HEK293 (cell line): ENCODE data around the gene CDC5L.

ENCODE experiments used
- GFI1B ChIP-seq: fragments of 450-650 bp; formaldehyde crosslinking; IDR thresholded peaks from 2 replicates; pipeline ENCODE4 v1.5.1; 2016; ENCODE audit warnings: missing biosample characterization, missing genetic modification characterization
- HOXC10 ChIP-seq: sonication (generic); formaldehyde crosslinking; IDR thresholded peaks from 2 replicates; pipeline ENCODE4 v1.8.1; 2023; ENCODE audit warnings: mild to moderate bottlenecking, missing genetic modification reagents
- HOXD13 ChIP-seq: sonication (generic); formaldehyde crosslinking; IDR thresholded peaks from 2 replicates; pipeline ENCODE4 v1.8.0; 2022; ENCODE audit warnings: missing genetic modification reagents, borderline replicate concordance
- KLF1 ChIP-seq: fragments of 450-650 bp; formaldehyde crosslinking; IDR thresholded peaks from 2 replicates; pipeline ENCODE4 v1.5.1; 2016; ENCODE audit warnings: missing biosample characterization, missing genetic modification characterization
- KLF7 ChIP-seq: fragments of 450-650 bp; formaldehyde crosslinking; IDR thresholded peaks from 2 replicates; pipeline ENCODE4 v1.5.1; 2016; ENCODE audit warnings: missing biosample characterization, missing genetic modification characterization, borderline replicate concordance
- OSR2 ChIP-seq: fragments of 450-650 bp; formaldehyde crosslinking; IDR thresholded peaks from 2 replicates; pipeline ENCODE4 v1.5.1; 2016; ENCODE audit warnings: missing biosample characterization, missing genetic modification characterization
- SALL2 ChIP-seq: fragments of 450-650 bp; formaldehyde crosslinking; IDR thresholded peaks from 2 replicates; pipeline ENCODE4 v1.5.0; 2017; ENCODE audit warnings: missing biosample characterization, mild to moderate bottlenecking, missing genetic modification characterization, borderline replicate concordance
- YY1 ChIP-seq: fragments of 450-650 bp; formaldehyde crosslinking; IDR thresholded peaks from 2 replicates; pipeline ENCODE4 v1.5.1; 2018; ENCODE audit warnings: missing biosample characterization, missing genetic modification characterization
- ZBTB1 ChIP-seq: fragments of 450-650 bp; formaldehyde crosslinking; IDR thresholded peaks from 2 replicates; pipeline ENCODE4 v1.5.1; 2016; ENCODE audit warnings: missing biosample characterization, missing genetic modification characterization
- ZBTB21 ChIP-seq: fragments of 450-650 bp; formaldehyde crosslinking; IDR thresholded peaks from 2 replicates; pipeline ENCODE4 v1.5.1; 2017; ENCODE audit warnings: missing biosample characterization, missing genetic modification characterization
- ZFP69B ChIP-seq: fragments of 450-650 bp; formaldehyde crosslinking; IDR thresholded peaks from 2 replicates; pipeline ENCODE4 v1.5.1; 2016; ENCODE audit warnings: missing biosample characterization, missing genetic modification characterization
- ZNF175 ChIP-seq: fragments of 450-650 bp; formaldehyde crosslinking; IDR thresholded peaks from 2 replicates; pipeline ENCODE4 v1.5.1; 2016; ENCODE audit warnings: missing biosample characterization, missing genetic modification characterization
- ZNF24 ChIP-seq: fragments of 450-650 bp; formaldehyde crosslinking; IDR thresholded peaks from 2 replicates; pipeline ENCODE4 v1.5.1; 2016; ENCODE audit warnings: missing biosample characterization, missing genetic modification characterization
- ZNF274 ChIP-seq, 2 experiments: fragments of 200-500 bp in 1 of 2; fragments of 450-650 bp in 1 of 2; sonication (Bioruptor generic) in 1 of 2; formaldehyde crosslinking in 1 of 2; IDR thresholded peaks; 2 replicates each; pipeline versions ENCODE4 v1.5.1 to v1.6.1; 2014 to 2016; ENCODE audit warnings: borderline replicate concordance in 1 of 2, inconsistent platforms in 1 of 2, low read length in 1 of 2, missing biosample characterization in 1 of 2, missing genetic modification characterization in 1 of 2
- ZNF341 ChIP-seq: fragments of 450-650 bp; formaldehyde crosslinking; IDR thresholded peaks from 2 replicates; pipeline ENCODE4; 2016; ENCODE audit warnings: low read depth, missing biosample characterization, missing genetic modification characterization
- ZNF37A ChIP-seq: fragments of 450-650 bp; IDR thresholded peaks from 2 replicates; pipeline ENCODE4 v1.5.1; 2018; ENCODE audit warnings: missing biosample characterization, missing genetic modification characterization
- ZNF391 ChIP-seq: fragments of 450-650 bp; formaldehyde crosslinking; IDR thresholded peaks from 2 replicates; pipeline ENCODE4 v1.5.1; 2016; ENCODE audit warnings: low read depth, missing biosample characterization, missing genetic modification characterization, borderline replicate concordance
- ZNF416 ChIP-seq: fragments of 450-650 bp; formaldehyde crosslinking; IDR thresholded peaks from 2 replicates; pipeline ENCODE4 v1.5.1; 2016; ENCODE audit warnings: missing biosample characterization, missing genetic modification characterization
- ZNF433 ChIP-seq: fragments of 450-650 bp; formaldehyde crosslinking; IDR thresholded peaks from 2 replicates; pipeline ENCODE4 v1.5.1; 2016; ENCODE audit warnings: missing biosample characterization, missing genetic modification characterization, low read depth
- ZNF510 ChIP-seq: fragments of 450-650 bp; formaldehyde crosslinking; IDR thresholded peaks from 2 replicates; pipeline ENCODE4 v1.5.1; 2018; ENCODE audit warnings: mild to moderate bottlenecking, missing genetic modification characterization, missing biosample characterization; ENCODE audit not compliant: insufficient replicate concordance
- ZNF544 ChIP-seq: fragments of 450-650 bp; formaldehyde crosslinking; IDR thresholded peaks from 2 replicates; pipeline ENCODE4 v1.5.0; 2017; ENCODE audit warnings: missing biosample characterization, missing genetic modification characterization
- ZNF549 ChIP-seq: fragments of 450-650 bp; IDR thresholded peaks from 2 replicates; pipeline ENCODE4 v1.5.1; 2018; ENCODE audit warnings: missing biosample characterization, missing genetic modification characterization, mild to moderate bottlenecking, inconsistent platforms, moderate library complexity
- ZNF585B ChIP-seq: fragments of 450-650 bp; formaldehyde crosslinking; IDR thresholded peaks from 2 replicates; pipeline ENCODE4 v1.5.1; 2016; ENCODE audit warnings: missing biosample characterization, missing genetic modification characterization
- ZNF600 ChIP-seq: fragments of 450-650 bp; formaldehyde crosslinking; IDR thresholded peaks from 2 replicates; pipeline ENCODE4 v1.5.1; 2016; ENCODE audit warnings: missing biosample characterization, missing genetic modification characterization
- ZNF623 ChIP-seq: fragments of 450-650 bp; formaldehyde crosslinking; IDR thresholded peaks from 2 replicates; pipeline ENCODE4 v1.5.1; 2016; ENCODE audit warnings: missing biosample characterization, missing genetic modification characterization
- ZNF624 ChIP-seq: fragments of 450-650 bp; formaldehyde crosslinking; IDR thresholded peaks from 2 replicates; pipeline ENCODE4 v1.5.1; 2017; ENCODE audit warnings: missing biosample characterization, missing genetic modification characterization
- ZNF626 ChIP-seq: fragments of 450-650 bp; sonication (Bioruptor Pico); formaldehyde crosslinking; IDR thresholded peaks from 2 replicates; pipeline ENCODE4 v1.5.1; 2018; ENCODE audit warnings: missing biosample characterization, missing genetic modification characterization, inconsistent platforms
- ZNF664 ChIP-seq: fragments of 450-650 bp; formaldehyde crosslinking; IDR thresholded peaks from 2 replicates; pipeline ENCODE4 v1.5.1; 2016; ENCODE audit warnings: missing biosample characterization, missing genetic modification characterization
- ZNF776 ChIP-seq: fragments of 450-650 bp; formaldehyde crosslinking; IDR thresholded peaks from 2 replicates; pipeline ENCODE4 v1.5.0; 2017; ENCODE audit warnings: missing biosample characterization, missing genetic modification characterization, borderline replicate concordance
- ZNF791 ChIP-seq: fragments of 450-650 bp; formaldehyde crosslinking; IDR thresholded peaks from 2 replicates; pipeline ENCODE4 v1.5.1; 2016; ENCODE audit warnings: missing biosample characterization, missing genetic modification characterization
- ZNF792 ChIP-seq: fragments of 450-650 bp; formaldehyde crosslinking; IDR thresholded peaks from 2 replicates; pipeline ENCODE4 v1.5.1; 2016; ENCODE audit warnings: missing biosample characterization, missing genetic modification characterization
- TF ChIP-seq, protein P1 (sequence below): fragments of 450-650 bp; formaldehyde crosslinking; conservative IDR thresholded peaks from 2 replicates; pipeline ENCODE4 v1.5.1; 2016; ENCODE audit warnings: low read depth, missing biosample characterization, missing genetic modification characterization
- TF ChIP-seq, protein P2 (sequence below): fragments of 450-650 bp; formaldehyde crosslinking; IDR thresholded peaks from 2 replicates; pipeline ENCODE4 v1.5.1; 2016; ENCODE audit warnings: missing biosample characterization, missing genetic modification characterization
- TF ChIP-seq, protein P3 (sequence below): fragments of 450-650 bp; formaldehyde crosslinking; IDR thresholded peaks from 2 replicates; pipeline ENCODE4 v1.5.1; 2016; ENCODE audit warnings: missing biosample characterization, missing genetic modification characterization
- TF ChIP-seq, protein P4 (sequence below): fragments of 450-650 bp; formaldehyde crosslinking; IDR thresholded peaks from 2 replicates; pipeline ENCODE4 v1.5.1; 2016; ENCODE audit warnings: missing biosample characterization, missing genetic modification characterization

The CDC5L gene

DNA sequence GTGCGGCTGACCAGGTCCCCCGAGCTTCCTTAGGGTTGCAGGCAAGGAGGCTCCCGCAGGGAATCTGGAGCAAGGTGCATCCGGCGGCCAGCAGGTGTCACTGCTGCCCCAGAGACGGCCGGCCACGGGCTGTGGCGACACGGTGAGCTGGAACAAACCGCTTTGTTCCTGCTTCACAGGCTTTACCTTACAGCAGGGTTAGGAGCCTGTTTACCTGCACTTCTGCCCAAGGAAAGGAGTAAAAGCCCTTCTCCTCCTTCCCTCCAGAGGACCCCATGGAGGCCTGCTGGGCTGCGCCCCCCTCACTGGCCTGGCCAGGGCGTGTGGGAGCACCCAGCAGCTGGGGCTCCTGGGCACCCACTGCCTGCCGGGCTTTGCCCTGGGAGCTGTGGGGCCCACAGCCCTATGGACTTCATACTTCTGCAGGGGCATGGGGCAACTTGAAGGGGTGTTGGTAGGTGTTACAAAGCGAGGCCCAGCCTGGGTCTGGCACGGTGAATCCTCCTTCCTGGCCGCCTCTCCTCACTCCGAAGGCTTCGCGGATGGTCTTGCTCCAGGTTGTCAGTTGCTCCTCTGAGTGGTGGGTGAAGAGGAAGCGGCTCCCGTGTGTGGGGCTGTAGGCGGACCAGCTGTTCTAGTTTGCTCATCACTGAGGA, 88.4 kb downstream of the CDC5L start (continued):
- TF ChIP-seq ZNF664 (tag by site-specific recombination) (no peak), ZNF623 (no peak), HOXD13 (CRISPR knock-in tag) (no peak), ZNF274 (IDR thresholded peaks at IDR 0.05; ENCODE audit: low read length) (no peak), ZNF274 (tag by site-specific recombination; IDR thresholded peaks at IDR 0.05; ENCODE audit: borderline replicate concordance) (no peak), ZNF544 (tag by site-specific recombination) (no peak), ZNF549 (tag by site-specific recombination) (no peak), YY1 (no peak), ZNF341 (tag by site-specific recombination) (no peak), ZFP69B (tag by site-specific recombination) (peak; percentile 93), GFI1B (tag by site-specific recombination) (no peak), ZBTB21 (tag by site-specific recombination) (no peak), ZNF791 (no peak), OSR2 (tag by site-specific recombination) (no peak), ZNF433 (tag by site-specific recombination) (no peak), ZNF792 (tag by site-specific recombination) (no peak; the same call in 1 of the 2 replicates), KLF1 (no peak), ZNF626 (tag by site-specific recombination) (no peak), ZNF37A (tag by site-specific recombination) (no peak), ZNF585B (tag by site-specific recombination) (no peak), KLF7 (tag by site-specific recombination) (no peak), ZNF600 (tag by site-specific recombination) (peak; percentile 92), ZNF175 (tag by site-specific recombination) (no peak), ZNF391 (peak; percentile 41; the same call in 1 of the 2 replicates), ZNF24 (no peak), ZNF624 (tag by site-specific recombination) (no peak), ZNF510 (no peak), ZNF416 (tag by site-specific recombination) (no peak), ZNF776 (no peak), ZBTB1 (tag by site-specific recombination) (no peak), HOXC10 (CRISPR knock-in tag) (0 out of 2 replicates have a peak, but pooled peaks have one; percentile 59), SALL2 (no peak)
- TF ChIP-seq, protein P1, sequence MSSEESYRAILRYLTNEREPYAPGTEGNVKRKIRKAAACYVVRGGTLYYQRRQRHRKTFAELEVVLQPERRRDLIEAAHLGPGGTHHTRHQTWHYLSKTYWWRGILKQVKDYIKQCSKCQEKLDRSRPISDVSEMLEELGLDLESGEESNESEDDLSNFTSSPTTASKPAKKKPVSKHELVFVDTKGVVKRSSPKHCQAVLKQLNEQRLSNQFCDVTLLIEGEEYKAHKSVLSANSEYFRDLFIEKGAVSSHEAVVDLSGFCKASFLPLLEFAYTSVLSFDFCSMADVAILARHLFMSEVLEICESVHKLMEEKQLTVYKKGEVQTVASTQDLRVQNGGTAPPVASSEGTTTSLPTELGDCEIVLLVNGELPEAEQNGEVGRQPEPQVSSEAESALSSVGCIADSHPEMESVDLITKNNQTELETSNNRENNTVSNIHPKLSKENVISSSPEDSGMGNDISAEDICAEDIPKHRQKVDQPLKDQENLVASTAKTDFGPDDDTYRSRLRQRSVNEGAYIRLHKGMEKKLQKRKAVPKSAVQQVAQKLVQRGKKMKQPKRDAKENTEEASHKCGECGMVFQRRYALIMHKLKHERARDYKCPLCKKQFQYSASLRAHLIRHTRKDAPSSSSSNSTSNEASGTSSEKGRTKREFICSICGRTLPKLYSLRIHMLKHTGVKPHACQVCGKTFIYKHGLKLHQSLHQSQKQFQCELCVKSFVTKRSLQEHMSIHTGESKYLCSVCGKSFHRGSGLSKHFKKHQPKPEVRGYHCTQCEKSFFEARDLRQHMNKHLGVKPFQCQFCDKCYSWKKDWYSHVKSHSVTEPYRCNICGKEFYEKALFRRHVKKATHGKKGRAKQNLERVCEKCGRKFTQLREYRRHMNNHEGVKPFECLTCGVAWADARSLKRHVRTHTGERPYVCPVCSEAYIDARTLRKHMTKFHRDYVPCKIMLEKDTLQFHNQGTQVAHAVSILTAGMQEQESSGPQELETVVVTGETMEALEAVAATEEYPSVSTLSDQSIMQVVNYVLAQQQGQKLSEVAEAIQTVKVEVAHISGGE (tag by site-specific recombination) = no peak
- TF ChIP-seq, protein P2, sequence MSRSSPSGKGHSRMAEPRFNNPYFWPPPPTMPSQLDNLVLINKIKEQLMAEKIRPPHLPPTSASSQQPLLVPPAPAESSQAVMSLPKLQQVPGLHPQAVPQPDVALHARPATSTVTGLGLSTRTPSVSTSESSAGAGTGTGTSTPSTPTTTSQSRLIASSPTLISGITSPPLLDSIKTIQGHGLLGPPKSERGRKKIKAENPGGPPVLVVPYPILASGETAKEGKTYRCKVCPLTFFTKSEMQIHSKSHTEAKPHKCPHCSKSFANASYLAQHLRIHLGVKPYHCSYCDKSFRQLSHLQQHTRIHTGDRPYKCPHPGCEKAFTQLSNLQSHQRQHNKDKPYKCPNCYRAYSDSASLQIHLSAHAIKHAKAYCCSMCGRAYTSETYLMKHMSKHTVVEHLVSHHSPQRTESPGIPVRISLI (tag by site-specific recombination) = no peak
- TF ChIP-seq, protein P3, sequence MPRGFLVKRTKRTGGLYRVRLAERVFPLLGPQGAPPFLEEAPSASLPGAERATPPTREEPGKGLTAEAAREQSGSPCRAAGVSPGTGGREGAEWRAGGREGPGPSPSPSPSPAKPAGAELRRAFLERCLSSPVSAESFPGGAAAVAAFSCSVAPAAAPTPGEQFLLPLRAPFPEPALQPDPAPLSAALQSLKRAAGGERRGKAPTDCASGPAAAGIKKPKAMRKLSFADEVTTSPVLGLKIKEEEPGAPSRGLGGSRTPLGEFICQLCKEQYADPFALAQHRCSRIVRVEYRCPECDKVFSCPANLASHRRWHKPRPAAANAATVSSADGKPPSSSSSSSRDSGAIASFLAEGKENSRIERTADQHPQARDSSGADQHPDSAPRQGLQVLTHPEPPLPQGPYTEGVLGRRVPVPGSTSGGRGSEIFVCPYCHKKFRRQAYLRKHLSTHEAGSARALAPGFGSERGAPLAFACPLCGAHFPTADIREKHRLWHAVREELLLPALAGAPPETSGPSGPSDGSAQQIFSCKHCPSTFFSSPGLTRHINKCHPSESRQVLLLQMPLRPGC = no peak
- TF ChIP-seq, protein P4, sequence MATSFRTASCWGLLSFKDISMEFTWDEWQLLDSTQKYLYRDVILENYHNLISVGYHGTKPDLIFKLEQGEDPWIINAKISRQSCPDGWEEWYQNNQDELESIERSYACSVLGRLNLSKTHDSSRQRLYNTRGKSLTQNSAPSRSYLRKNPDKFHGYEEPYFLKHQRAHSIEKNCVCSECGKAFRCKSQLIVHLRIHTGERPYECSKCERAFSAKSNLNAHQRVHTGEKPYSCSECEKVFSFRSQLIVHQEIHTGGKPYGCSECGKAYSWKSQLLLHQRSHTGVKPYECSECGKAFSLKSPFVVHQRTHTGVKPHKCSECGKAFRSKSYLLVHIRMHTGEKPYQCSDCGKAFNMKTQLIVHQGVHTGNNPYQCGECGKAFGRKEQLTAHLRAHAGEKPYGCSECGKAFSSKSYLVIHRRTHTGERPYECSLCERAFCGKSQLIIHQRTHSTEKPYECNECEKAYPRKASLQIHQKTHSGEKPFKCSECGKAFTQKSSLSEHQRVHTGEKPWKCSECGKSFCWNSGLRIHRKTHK (tag by site-specific recombination) = no peak
